HG03469 (cell line): ENCODE measurements around the gene FRAS1.
"Not testable (repeated sequence)": the region's sequence is repeated elsewhere in the genome, so short reads cannot be mapped to it uniquely, and the experiment has no call there.

Source experiments
- ATAC-seq: cut with Tn5 transposase; IDR thresholded peaks from one replicate; pipeline ENCODE4 v1.9.1; 2021; ENCODE audit warnings: mild to moderate bottlenecking, moderate library complexity, moderate number of reproducible peaks; ENCODE audit not compliant: unreplicated experiment

The FRAS1 gene

DNA sequence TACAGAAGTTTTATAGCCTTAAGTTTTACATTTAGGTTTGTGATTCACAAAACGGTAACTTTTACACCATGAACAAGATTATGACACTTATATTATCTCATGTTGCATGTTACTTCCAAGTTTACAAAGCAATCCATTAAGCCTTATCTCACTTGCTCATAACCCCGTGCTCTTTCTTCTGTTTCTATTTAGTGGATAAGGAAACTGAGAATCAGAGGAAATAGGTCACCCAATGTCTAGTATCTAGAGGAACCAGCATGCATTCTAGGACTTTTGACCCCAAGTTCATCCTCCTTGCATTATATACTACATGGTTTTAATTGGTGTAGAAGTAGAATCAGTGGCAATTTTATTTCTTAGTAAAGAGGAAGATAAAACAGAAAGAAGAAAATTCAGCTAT, 427.5 kb downstream of the FRAS1 start:
- no peak for ATAC-seq

DNA sequence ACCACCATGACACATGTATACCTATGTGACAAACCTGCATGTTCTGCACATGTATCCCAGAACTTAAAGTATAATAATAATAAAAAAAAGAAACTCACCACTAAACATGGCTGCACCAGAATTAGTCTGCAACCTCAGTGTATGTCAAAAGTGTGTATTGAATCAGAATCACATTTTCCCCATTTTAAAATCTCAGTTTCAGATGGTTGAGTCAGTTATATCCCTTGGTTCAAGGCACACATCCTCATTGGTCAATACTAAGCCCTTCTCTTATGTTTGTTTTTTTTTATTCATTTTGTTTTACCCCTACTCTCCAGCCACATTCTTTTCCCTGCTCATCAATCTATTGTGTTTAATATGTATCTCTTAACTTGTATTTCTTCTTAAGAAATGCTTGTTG, 436.6 kb downstream of the FRAS1 start:
- ATAC-seq = no peak

GRCh38 chr4:78496021-78496643, 439.0 kb downstream of the FRAS1 start:
- ATAC-seq = no peak

- ATAC-seq = not testable (repeated sequence)
Measured at GRCh38 chr4:78506260-78506659, 449.1 kb downstream of the FRAS1 start.

DNA sequence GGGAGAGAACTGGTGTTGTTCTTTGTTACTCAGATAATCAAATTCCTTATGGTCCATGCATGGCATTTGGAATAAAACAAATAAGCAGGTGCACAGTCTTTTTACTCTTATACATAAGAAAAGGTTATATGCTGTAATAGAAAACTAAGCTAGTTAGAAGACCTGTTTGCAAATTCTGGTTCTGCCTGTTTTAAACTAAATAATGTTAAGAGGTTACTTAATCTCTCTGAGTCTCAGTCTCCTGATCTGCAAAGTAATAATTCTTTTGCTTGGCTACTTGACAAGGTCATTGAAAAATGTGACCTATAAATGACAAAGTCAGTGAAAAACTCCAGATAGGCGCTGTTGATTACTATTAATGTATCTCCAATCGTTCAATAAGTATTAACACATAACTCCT, 451.9 kb downstream of the FRAS1 start:
- ATAC-seq = no peak

DNA sequence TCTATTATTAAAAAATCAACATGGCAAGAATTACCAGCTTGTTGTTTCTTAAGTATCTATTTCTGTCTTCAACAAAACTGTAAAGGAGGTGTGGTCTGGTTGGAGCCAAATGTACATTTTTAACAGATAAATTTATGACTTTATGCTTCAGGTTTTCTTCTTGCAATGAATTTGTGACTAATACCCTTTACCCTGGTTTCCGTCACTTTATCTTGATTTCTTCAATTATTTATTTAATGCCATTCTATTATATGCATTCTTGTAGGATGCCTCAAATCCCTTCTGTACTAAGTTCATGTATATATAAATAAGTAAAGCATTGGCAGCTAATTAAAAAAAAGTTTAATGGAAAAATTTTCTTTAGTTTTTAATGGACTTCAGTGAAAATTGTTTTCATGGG, 453.0 kb downstream of the FRAS1 start:
- no peak for ATAC-seq

DNA sequence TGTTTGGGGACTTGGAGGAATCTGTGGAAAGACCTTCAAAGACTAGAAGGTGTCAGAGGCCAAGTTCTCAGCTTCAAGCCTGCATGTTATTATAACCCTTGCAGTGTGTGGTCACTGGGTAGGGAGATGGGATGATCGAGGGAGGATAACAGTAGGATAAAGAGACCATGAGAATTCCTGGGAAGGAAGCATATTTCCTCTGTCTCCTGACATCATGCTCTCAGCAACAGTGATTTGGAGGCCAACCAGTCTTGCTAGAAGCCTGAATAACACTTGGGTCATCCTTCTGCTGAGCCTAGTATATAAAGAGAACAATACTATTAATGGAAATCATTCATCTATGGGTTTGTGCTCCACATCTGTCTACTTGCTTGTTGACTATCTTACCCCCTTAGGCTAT, 453.6 kb downstream of the FRAS1 start:
- ATAC-seq = no peak

DNA sequence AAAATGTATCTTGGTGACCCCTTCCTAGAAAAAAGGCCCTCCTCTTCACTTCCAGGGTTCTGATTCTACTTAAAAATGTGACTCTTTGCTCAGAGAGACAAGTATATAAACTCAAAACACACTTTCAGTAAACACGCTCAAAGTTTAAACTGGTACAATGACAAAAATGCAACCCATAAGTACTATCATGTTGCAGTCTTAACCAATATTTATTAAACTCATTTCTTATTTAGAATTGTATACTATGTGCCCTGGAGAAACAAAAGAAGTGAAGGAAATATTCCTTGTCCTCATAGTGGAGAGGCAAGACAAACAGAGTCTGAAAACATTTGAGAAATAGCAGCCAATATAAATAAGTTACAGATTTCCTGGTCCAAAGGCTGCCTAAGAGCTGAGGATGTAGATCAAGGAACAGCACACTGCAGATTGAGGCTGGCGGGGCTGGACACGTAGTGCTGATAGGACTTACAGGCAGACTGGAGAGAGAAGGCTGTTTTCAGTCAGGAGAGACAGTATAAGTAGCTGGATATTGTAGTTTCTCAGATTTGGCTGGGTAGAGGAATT, 455.3 kb downstream of the FRAS1 start:
- ATAC-seq = no peak

DNA sequence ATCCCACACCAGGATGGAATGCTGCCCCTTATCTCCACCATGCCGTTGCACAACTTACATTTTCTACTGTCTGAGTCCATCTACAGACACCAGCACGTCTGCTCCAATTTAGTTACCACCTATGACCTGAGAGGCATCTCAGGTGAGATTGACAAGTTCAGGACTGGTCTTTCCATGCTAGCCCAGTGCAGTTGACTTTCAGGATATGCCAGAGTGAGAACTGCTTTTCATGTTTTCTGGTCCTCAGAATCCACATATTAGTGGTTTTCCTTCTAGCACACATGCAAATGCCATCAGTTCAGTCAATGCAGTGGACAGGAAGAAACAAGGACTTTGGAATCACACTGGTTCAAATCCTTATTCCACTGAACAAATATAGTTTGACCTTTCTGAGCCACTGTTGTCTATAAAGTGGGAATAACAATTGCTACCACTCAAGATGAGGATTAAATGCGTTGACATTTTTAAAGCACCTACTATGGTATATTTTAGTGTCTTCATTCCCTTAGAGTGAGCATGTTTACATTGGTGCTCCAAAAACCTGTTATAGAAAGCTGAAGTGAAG, 456.4 kb downstream of the FRAS1 start:
- no peak for ATAC-seq

- ATAC-seq = no peak
Measured at GRCh38 chr4:78517050-78517652, 460.0 kb downstream of the FRAS1 start.

GRCh38 chr4:78518561-78518960, 461.4 kb downstream of the FRAS1 start:
- no peak for ATAC-seq

- ATAC-seq = no peak
Measured at GRCh38 chr4:78519962-78520361, 462.8 kb downstream of the FRAS1 start.

- ATAC-seq = no peak
Measured at GRCh38 chr4:78520808-78521226, 463.7 kb downstream of the FRAS1 start.

DNA sequence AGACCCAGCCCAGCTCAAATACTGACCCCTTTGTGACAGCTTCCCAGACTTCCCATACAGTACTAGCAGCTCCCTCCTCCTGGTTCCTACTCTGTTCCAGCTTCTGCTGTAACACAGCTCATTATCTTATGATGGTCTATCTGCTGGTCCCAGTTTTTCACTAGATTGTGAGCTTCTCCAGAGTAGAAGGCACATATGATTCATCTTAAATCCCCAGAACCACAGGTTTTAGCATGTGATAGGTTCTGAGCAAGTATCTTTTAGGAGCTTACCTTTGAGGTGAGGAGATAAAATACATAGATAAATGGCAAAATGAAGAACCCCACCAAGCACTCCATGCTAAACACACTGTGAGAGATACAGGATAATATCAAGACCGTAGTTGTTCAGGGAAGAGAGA, 466.9 kb downstream of the FRAS1 start:
- ATAC-seq = no peak

DNA sequence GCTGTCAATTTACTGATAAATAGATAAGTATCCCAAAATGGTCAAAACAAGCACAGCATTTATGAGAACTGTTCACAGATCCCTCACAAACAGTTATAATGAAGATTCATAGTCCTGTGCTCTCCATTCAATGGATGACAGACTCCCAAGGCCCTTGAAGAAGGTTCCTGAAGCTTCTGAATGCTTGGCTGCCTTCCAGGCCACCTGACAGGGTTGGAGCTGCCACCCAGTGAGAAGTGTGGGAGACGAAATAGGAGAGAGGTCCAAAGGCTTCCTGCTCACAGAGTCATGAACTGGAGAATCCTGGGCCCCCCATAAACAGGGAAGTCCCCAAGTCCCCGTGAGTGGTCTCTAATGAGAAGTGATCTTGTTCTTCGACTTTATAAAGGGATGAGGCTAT, 468.4 kb downstream of the FRAS1 start:
- no peak for ATAC-seq

DNA sequence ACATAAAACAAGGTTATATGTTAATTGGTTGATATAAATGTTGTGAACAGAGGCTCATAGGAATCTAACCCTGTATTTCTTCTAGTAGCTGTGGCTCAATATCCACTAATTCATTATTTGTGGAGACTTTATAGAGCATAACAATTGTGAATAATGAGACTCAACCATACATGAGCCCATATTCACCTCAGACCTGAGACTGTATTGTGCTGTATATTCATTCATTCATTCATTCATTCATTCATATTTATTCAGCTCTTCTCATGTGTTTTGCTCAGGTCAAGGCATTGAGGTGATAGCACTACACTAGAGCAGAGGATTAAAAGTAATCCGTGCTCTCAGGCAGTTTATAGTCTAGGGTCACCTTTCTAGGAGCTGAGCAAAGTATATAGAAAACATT, 470.0 kb downstream of the FRAS1 start:
- ATAC-seq = no peak

DNA sequence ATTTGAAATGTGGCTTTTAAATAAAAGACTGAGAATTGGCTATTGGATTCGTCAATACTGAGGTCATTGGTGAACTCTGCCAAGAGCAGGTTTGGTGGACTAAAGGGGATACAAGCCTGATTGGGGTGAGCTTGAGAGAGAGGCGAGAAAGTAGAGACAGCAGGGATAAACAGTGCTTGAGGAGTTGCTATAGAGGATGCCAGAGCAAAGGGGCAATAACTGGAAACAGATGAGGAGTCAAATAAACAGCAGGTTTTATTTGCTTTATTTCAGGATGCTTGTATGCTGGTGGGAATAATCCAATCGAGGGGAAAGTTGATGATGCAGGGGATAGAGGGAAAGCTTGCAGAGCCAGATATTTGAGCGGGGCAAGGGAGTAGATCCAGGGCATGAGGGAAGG, 470.4 kb downstream of the FRAS1 start:
- ATAC-seq = no peak

- ATAC-seq = no peak
Measured at GRCh38 chr4:78528327-78528726, 471.2 kb downstream of the FRAS1 start.

GRCh38 chr4:78529569-78530209, 472.6 kb downstream of the FRAS1 start:
- ATAC-seq = no peak

DNA sequence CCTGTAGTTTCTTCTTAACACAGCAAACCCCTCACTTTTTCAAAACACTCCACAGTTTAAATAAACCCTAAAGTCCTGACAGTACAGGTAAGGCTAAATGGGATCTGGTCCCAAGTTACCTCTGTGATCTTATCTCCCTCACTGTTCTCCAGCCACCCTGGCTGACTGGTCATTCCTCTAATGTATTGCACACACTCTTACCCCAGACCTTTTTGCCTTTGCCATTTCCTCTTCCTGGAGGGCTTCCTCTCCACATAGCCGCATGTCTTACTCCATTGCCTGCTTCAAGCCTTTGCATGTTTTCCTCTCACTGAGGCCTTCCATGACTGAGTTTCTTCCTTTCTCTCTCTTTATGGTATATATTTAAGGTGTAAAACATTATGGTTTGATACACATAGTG, 474.9 kb downstream of the FRAS1 start:
- no peak for ATAC-seq

- no peak for ATAC-seq
Measured at GRCh38 chr4:78533854-78534253, 476.7 kb downstream of the FRAS1 start.
